NT2/D1 (cell line): ENCODE results near the gene IL15RA.

Experiments used
- DNase-seq: peaks from one replicate; pipeline ENCODE4 v3.0.0-alpha.2; 2011; ENCODE audit warnings: low read depth, low spot score
- H3K27me3 ChIP-seq: 2 replicates; pipeline ENCODE4 v1.6.0; 2011; ENCODE audit warnings: mild to moderate bottlenecking; ENCODE audit not compliant: insufficient read length, insufficient read depth
- H3K36me3 ChIP-seq: 2 replicates; pipeline ENCODE4 v1.6.1; 2011; ENCODE audit warnings: mild to moderate bottlenecking, low read length, mixed read lengths; ENCODE audit not compliant: insufficient read depth, insufficient read length
- H3K4me1 ChIP-seq: 2 replicates; pipeline ENCODE4 v1.5.1; 2011; ENCODE audit not compliant: insufficient read depth, insufficient read length
- H3K4me3 ChIP-seq: 2 replicates; pipeline ENCODE4 v1.5.1; 2011; ENCODE audit warnings: low read depth; ENCODE audit not compliant: insufficient read length
- H3K9ac ChIP-seq: 2 replicates; pipeline ENCODE4 v1.6.0; 2011; ENCODE audit warnings: low read depth; ENCODE audit not compliant: insufficient read length
- H3K9me3 ChIP-seq: 2 replicates; pipeline ENCODE4 v1.5.1; 2011; ENCODE audit warnings: mild to moderate bottlenecking, low read length; ENCODE audit not compliant: insufficient read depth
- SUZ12 ChIP-seq: IDR thresholded peaks from 2 replicates; pipeline ENCODE4 v1.6.1; 2011; ENCODE audit not compliant: insufficient read length, insufficient read depth; ENCODE audit errors: extremely low read depth
- YY1 ChIP-seq: IDR thresholded peaks from 2 replicates; pipeline ENCODE4 v1.6.1; 2011; ENCODE audit not compliant: insufficient read length, insufficient read depth
- ZNF274 ChIP-seq: IDR thresholded peaks from 2 replicates; pipeline ENCODE4 v1.6.1; 2011; ENCODE audit warnings: mild to moderate bottlenecking, low read depth, low read length

Gene IL15RA

GRCh38 chr10:5927306-5927705 is 50.0 kb downstream of the IL15RA start:
- Histone ChIP-seq H3K27me3 (no peaks in the 10 kb centered on the region), H3K9ac (no peak overlapping the region), H3K36me3 (peaks cover 89% of the 10 kb centered on the region), H3K4me3 (no peak overlapping the region), H3K9me3 (no peaks in the 10 kb centered on the region), H3K4me1 (no peaks in the 10 kb centered on the region)
- DNase-seq = no peak
- no peak for TF ChIP-seq YY1
- TF ChIP-seq SUZ12 = no peak
- TF ChIP-seq ZNF274 = no peak

DNA sequence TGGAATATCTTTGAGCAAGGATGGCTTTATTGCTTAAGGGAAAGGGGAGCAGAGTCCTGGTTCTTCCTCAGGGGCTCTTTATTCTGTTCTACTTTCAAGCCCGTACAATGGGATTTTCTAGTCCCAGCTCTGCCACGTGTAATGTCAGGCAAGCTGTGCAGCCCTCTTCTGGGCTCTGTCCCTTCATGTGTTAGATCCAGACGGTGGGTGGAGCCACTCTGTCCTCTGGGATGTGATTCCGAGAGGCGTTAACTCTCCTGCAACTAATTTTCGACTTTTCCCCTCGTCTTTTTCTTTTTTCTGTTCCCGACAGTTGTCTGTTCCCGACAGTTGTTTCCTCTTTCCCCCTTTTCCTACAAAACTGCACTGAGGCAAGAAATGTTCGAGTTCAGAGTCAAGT is 52.5 kb downstream of the IL15RA start:
- H3K9me3 ChIP-seq = no peaks in the 10 kb centered on the region
- H3K27me3 ChIP-seq = no peaks in the 10 kb centered on the region
- H3K4me3 ChIP-seq = no peak overlapping the region
- DNase-seq = no peak
- TF ChIP-seq SUZ12 (no peak), ZNF274 (no peak), YY1 (no peak)
- H3K9ac ChIP-seq = no peak overlapping the region
- no peaks in the 10 kb centered on the region for H3K4me1 ChIP-seq
- H3K36me3 ChIP-seq = peaks cover 88% of the 10 kb centered on the region

GRCh38 chr10:5921746-5922145 is 55.6 kb downstream of the IL15RA start:
- Histone ChIP-seq H3K9ac (no peak overlapping the region), H3K27me3 (no peaks in the 10 kb centered on the region), H3K4me1 (no peaks in the 10 kb centered on the region), H3K4me3 (no peak overlapping the region), H3K9me3 (no peaks in the 10 kb centered on the region), H3K36me3 (peaks cover 89% of the 10 kb centered on the region)
- TF ChIP-seq SUZ12 (no peak), ZNF274 (no peak), YY1 (no peak)
- DNase-seq = no peak

- TF ChIP-seq ZNF274 (no peak), SUZ12 (no peak), YY1 (no peak)
- Histone ChIP-seq H3K36me3 (peaks cover 91% of the 10 kb centered on the region), H3K9me3 (no peaks in the 10 kb centered on the region), H3K27me3 (no peaks in the 10 kb centered on the region), H3K9ac (no peak overlapping the region), H3K4me3 (no peak overlapping the region), H3K4me1 (no peaks in the 10 kb centered on the region)
- no peak for DNase-seq
Measured at GRCh38 chr10:5919568-5919967, 57.8 kb downstream of the IL15RA start.

- Histone ChIP-seq H3K9ac (no peak overlapping the region), H3K4me3 (no peak overlapping the region), H3K36me3 (peaks cover 92% of the 10 kb centered on the region), H3K4me1 (no peaks in the 10 kb centered on the region), H3K27me3 (no peaks in the 10 kb centered on the region), H3K9me3 (no peaks in the 10 kb centered on the region)
- no peak for DNase-seq
- TF ChIP-seq ZNF274 (no peak), SUZ12 (no peak), YY1 (no peak)
Measured at GRCh38 chr10:5918763-5919162, 58.6 kb downstream of the IL15RA start.

GRCh38 chr10:5917305-5917704 is 60.0 kb downstream of the IL15RA start:
- Histone ChIP-seq H3K27me3 (no peaks in the 10 kb centered on the region), H3K9me3 (no peaks in the 10 kb centered on the region), H3K4me3 (no peak overlapping the region), H3K4me1 (no peaks in the 10 kb centered on the region), H3K36me3 (peaks cover 93% of the 10 kb centered on the region), H3K9ac (no peak overlapping the region)
- no peak for DNase-seq
- TF ChIP-seq ZNF274 (no peak), SUZ12 (no peak), YY1 (no peak)

DNA sequence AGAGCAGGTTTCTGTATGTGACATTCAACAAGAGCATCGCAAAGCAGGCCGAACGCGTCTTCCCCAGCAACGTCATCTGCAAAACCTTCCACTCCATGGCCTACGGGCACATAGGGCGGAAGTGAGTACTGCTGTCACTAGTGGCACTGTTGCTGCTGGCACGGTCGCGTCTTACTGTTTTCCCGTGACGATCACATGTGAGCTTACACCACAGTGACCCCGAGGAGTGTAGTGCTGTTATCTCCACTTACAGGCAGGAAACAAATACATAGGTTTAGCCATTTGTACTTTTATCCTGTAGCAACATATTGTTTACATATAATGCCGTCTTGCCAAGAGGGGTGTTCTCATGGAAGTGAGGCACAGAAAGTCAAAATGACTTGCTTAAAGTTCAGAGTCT is 61.9 kb downstream of the IL15RA start:
- Histone ChIP-seq H3K27me3 (no peaks in the 10 kb centered on the region), H3K4me1 (no peaks in the 10 kb centered on the region), H3K4me3 (no peak overlapping the region), H3K36me3 (peaks cover 89% of the 10 kb centered on the region), H3K9me3 (no peaks in the 10 kb centered on the region), H3K9ac (no peak overlapping the region)
- no peak for DNase-seq
- TF ChIP-seq SUZ12 (no peak), ZNF274 (no peak), YY1 (no peak)

GRCh38 chr10:5913736-5914135 is 63.6 kb downstream of the IL15RA start:
- TF ChIP-seq SUZ12 (no peak), ZNF274 (no peak), YY1 (no peak)
- Histone ChIP-seq H3K9ac (no peak overlapping the region), H3K9me3 (no peaks in the 10 kb centered on the region), H3K4me3 (no peak overlapping the region), H3K36me3 (peaks cover 94% of the 10 kb centered on the region), H3K4me1 (no peaks in the 10 kb centered on the region), H3K27me3 (no peaks in the 10 kb centered on the region)
- no peak for DNase-seq
